H7 (cell line): ENCODE results near the gene HSPG2. TPM values are rescaled to one million over a fixed set of nuclear protein-coding genes. Genes with fewer than 3 reads are reported as not detected.
"Not testable (repeated sequence)": the region's sequence is repeated elsewhere in the genome, so short reads cannot be mapped to it uniquely, and the experiment has no call there.

Source experiments
- DNase-seq: peaks from one replicate; pipeline ENCODE4 v3.0.0; 2012
- H3K27me3 ChIP-seq: 2 replicates; pipeline ENCODE4 v1.6.0; 2011; ENCODE audit warnings: mild to moderate bottlenecking, low read length; ENCODE audit not compliant: control insufficient read depth, insufficient read depth
- H3K36me3 ChIP-seq: replicated peaks from 2 replicates; pipeline ENCODE4 v1.5.1; 2011; ENCODE audit warnings: low read length; ENCODE audit not compliant: control insufficient read depth, insufficient read depth
- H3K4me3 ChIP-seq: 2 replicates; pipeline ENCODE4 v1.5.1; 2011; ENCODE audit warnings: low read depth, mild to moderate bottlenecking, control low read depth, low read length, moderate library complexity; ENCODE audit not compliant: insufficient read depth
- total RNA-seq: library from RNA; depleted of rRNA; stranded (reverse); fragments of >200 nt; shearing (Covaris generic); gene quantifications from 2 replicates; pipeline ENCODE4 v1.2.3, GENCODE V29; 2014

Gene HSPG2
- total RNA-seq, 1 experiment from 2014 or later: 49.2 TPM

- not testable (repeated sequence) for H3K36me3 ChIP-seq, DNase-seq, H3K27me3 ChIP-seq, H3K4me3 ChIP-seq
Measured at GRCh38 chr1:21785764-21786163, 151.3 kb downstream of the HSPG2 start.

DNA sequence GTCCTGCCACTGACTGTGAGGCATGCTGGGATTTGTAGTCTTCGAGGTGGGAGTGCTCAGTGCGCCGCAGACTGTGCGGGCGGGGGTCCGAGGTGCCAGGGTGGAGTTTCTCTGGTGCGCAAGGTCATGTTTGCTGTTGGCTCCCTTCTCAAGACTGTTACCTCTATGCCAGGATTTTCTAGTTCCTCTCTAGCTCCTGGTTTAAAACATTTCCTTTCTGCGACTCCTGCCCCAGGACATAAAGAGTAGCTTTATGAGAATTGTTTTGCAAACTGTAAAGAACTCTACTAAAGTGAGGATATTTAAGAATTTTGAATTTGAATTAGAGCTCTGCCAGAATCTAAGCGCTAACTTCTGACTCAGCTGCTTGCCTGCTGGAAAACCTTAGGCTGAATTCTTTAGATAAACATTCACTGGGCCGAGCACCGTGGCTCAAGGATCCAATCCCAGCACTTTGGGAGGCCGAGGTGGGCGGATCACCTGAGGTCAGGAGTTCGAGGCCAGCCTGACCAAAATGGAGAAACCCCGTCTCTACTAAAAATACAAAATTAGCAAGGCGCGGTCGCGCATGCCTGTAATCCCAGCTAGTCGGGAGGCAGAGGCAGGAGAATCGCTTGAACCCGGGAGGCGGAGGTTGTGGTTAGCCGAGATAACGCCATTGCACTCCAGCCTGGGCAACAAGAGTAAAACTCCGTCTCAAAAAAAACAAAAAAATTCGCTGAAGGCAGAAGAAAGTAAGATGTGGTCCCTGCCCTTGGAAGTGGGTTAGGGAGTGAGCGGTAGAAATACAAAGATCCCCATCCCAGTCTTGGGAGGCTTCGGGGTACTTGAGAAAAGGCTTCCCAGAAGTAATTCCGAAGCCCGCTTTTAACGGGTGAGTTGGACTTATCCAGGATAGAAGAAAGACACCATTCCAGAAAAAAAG is 153.2 kb downstream of the HSPG2 start:
- Histone ChIP-seq H3K4me3 (peak overlapping the region; percentile 100), H3K36me3 (no peaks in the 10 kb centered on the region), H3K27me3 (no peaks in the 10 kb centered on the region)
- peak; percentile 94 for DNase-seq

GRCh38 chr1:21782868-21783678 is 154.0 kb downstream of the HSPG2 start, which contains the start of gene USP48:
Gene USP48, minus strand, starts transcription at chr1:21783149. Its CDS starts 192 bp downstream, at chr1:21782957.
- Histone ChIP-seq H3K4me3 (peak within 1 kb of the TSS; percentile 100), H3K36me3 (no peaks in the 10 kb centered on the region), H3K27me3 (no peaks in the 10 kb centered on the region)
- peak; percentile 94 for DNase-seq

DNA sequence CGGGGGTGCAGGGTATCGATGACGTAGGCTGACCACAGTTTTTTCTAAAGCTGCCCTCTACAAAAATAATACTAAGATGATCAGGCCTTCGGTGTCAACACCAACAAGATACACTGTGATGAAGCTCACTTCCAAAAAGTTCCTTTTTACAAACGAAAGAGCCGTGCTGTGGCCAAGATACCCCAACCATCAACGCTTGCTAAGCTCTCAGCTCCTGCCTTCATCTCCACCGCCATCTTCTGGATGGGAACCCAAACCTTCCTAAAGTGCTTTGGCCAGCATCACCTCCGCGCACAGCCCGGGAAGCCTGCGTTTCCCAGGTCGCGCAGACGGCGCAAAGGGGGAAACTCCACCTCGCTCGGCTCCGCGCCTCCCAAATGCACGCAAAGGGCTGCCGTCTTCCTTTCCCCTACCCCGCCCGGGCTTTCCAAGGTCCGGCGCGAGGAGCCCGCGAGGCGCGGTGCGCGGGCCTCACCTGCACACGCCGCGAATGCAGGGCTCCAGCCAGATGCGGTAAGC is 154.7 kb downstream of the HSPG2 start:
- Histone ChIP-seq H3K4me3 (peak overlapping the region; percentile 100), H3K27me3 (no peaks in the 10 kb centered on the region), H3K36me3 (no peaks in the 10 kb centered on the region)
- DNase-seq: peak; percentile 67

DNA sequence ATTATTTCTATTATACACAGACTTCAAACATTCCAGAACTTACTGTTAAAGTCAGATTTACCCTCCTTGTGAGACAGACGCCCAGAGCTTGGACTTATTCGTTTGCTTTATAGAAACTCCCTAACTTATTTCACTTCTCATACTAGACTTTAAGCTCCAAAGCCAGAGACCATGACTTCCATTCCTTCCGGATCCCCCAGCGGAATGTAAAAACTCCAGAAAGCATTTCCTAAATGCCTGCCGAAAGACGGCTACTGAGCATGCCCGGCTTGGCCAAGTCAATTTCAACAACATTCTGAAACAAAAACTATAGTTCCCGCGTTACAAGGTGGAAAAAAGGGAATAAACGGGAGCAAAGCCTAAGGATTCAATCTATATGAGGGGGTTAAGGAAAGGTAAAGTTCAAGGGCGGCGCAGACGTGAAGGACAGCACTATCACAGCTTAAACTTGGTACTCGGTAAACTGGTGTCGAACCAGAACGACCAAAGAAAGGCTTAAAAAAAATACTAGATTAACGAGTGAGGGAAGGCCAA is 155.2 kb downstream of the HSPG2 start:
- no peaks in the 10 kb centered on the region for H3K36me3 ChIP-seq
- peak; percentile 33 for DNase-seq
- no peaks in the 10 kb centered on the region for H3K27me3 ChIP-seq
- peak overlapping the region; percentile 100 for H3K4me3 ChIP-seq

GRCh38 chr1:21779613-21780521 is 157.2 kb downstream of the HSPG2 start:
- no peaks in the 10 kb centered on the region for H3K36me3 ChIP-seq
- DNase-seq: no peak
- H3K27me3 ChIP-seq: no peaks in the 10 kb centered on the region
- no peak overlapping the region for H3K4me3 ChIP-seq

DNA sequence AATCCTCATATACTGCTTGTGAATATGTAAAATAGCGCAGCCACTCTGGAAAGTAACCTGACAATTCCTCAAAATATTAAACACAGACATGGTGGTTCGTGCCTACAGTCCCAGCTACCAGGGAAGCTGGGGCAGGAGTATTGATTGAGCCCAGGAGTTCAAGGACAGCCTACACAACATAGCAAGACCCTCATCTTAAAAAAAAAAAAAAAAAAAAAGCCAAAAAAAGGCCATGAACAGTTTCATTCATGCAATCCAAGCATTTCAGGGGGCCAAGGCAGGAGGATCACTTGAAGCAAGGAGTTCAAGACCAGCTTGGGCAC is 158.7 kb downstream of the HSPG2 start:
- H3K36me3 ChIP-seq: no peaks in the 10 kb centered on the region
- H3K27me3 ChIP-seq: no peaks in the 10 kb centered on the region
- no peak for DNase-seq
- no peak overlapping the region for H3K4me3 ChIP-seq

GRCh38 chr1:21776925-21777324 is 160.2 kb downstream of the HSPG2 start:
- not testable (repeated sequence) for H3K27me3 ChIP-seq, H3K36me3 ChIP-seq, H3K4me3 ChIP-seq, DNase-seq

DNA sequence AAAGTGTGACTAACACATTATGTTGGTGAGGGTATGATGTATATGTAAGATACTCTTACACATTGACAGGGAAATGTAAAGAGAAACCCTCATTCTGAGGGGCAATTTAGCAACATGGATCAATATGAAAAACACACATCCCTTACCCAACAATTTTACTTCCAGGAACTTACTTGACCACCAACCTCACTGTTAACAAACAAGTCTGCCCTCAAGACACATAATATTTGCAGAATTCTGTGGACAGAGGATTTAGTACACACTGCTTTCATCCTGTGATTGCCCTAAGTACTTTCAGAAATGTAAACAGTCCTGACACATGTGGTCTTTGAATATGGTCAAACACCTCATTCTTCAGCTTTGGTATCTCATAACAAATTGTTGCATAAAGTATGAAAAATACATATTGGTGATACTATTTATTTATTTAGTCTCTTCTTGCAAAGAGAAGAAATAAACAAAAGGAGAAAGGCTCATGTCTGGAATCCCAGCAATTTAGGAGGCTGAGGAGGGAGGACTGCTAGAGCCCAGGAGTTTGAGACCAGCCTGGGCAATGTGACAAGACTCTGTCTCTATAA is 161.0 kb downstream of the HSPG2 start:
- Histone ChIP-seq H3K36me3 (no peaks in the 10 kb centered on the region; the same call in 1 of the 2 replicates), H3K4me3 (no peak overlapping the region), H3K27me3 (no peaks in the 10 kb centered on the region)
- no peak for DNase-seq

GRCh38 chr1:21775550-21775914 is 161.6 kb downstream of the HSPG2 start:
- H3K4me3 ChIP-seq: no peak overlapping the region
- no peaks in the 10 kb centered on the region; the same call in 1 of the 2 replicates for H3K36me3 ChIP-seq
- no peak for DNase-seq
- no peaks in the 10 kb centered on the region for H3K27me3 ChIP-seq

GRCh38 chr1:21774835-21775549 is 162.1 kb downstream of the HSPG2 start:
- Histone ChIP-seq H3K36me3 (no peaks in the 10 kb centered on the region; the same call in 1 of the 2 replicates), H3K27me3 (no peaks in the 10 kb centered on the region), H3K4me3 (no peak overlapping the region)
- no peak for DNase-seq

- Histone ChIP-seq H3K27me3 (no peaks in the 10 kb centered on the region), H3K36me3 (no peaks in the 10 kb centered on the region; the same call in 1 of the 2 replicates), H3K4me3 (no peak overlapping the region)
- no peak for DNase-seq
Measured at GRCh38 chr1:21773585-21773984, 163.5 kb downstream of the HSPG2 start.
